Superior temporal gyrus (tissue), 1 donor: Measurements from ENCODE around the gene UNC5A.
A peak's percentile ranks its signal among the peaks of the same experiment; 100 is the strongest.

Source experiments
- DNase-seq: peaks from one replicate; pipeline ENCODE4 v3.0.0-alpha.2; 2016; ENCODE audit errors: extremely low spot score

Gene UNC5A

GRCh38 chr5:176879663-176880361 is 69.5 kb downstream of the UNC5A start:
- DNase-seq, result no peak

- DNase-seq, result no peak
Measured at GRCh38 chr5:176880366-176881020, 70.1 kb downstream of the UNC5A start.

GRCh38 chr5:176881021-176881749 is 70.8 kb downstream of the UNC5A start:
- DNase-seq, result no peak

- DNase-seq, result no peak
Measured at GRCh38 chr5:176881816-176882566, 71.6 kb downstream of the UNC5A start.

GRCh38 chr5:176882567-176882903 is 72.2 kb downstream of the UNC5A start:
- no peak for DNase-seq

GRCh38 chr5:176883700-176884570 is 73.6 kb downstream of the UNC5A start:
- no peak for DNase-seq

- DNase-seq, result no peak
Measured at GRCh38 chr5:176884571-176884890, 74.2 kb downstream of the UNC5A start.

GRCh38 chr5:176886336-176887251 is 76.2 kb downstream of the UNC5A start:
- DNase-seq, result peak; percentile 8

- DNase-seq, result no peak
Measured at GRCh38 chr5:176887252-176887849, 77.0 kb downstream of the UNC5A start.

GRCh38 chr5:176888016-176888864 is 77.9 kb downstream of the UNC5A start:
- no peak for DNase-seq

GRCh38 chr5:176888865-176889165 is 78.5 kb downstream of the UNC5A start:
- DNase-seq, result no peak

- DNase-seq, result no peak
Measured at GRCh38 chr5:176889321-176890280, 79.2 kb downstream of the UNC5A start.

- DNase-seq, result no peak
Measured at GRCh38 chr5:176890455-176891330, 80.3 kb downstream of the UNC5A start.

- no peak for DNase-seq
Measured at GRCh38 chr5:176891331-176891958, 81.1 kb downstream of the UNC5A start.

GRCh38 chr5:176892663-176893062 is 82.3 kb downstream of the UNC5A start:
- no peak for DNase-seq

GRCh38 chr5:176894298-176894697 is 83.9 kb downstream of the UNC5A start:
- no peak for DNase-seq

- DNase-seq, result no peak
Measured at GRCh38 chr5:176895831-176896230, 85.5 kb downstream of the UNC5A start.
